ENCODE data around the gene ANG.

DNA sequence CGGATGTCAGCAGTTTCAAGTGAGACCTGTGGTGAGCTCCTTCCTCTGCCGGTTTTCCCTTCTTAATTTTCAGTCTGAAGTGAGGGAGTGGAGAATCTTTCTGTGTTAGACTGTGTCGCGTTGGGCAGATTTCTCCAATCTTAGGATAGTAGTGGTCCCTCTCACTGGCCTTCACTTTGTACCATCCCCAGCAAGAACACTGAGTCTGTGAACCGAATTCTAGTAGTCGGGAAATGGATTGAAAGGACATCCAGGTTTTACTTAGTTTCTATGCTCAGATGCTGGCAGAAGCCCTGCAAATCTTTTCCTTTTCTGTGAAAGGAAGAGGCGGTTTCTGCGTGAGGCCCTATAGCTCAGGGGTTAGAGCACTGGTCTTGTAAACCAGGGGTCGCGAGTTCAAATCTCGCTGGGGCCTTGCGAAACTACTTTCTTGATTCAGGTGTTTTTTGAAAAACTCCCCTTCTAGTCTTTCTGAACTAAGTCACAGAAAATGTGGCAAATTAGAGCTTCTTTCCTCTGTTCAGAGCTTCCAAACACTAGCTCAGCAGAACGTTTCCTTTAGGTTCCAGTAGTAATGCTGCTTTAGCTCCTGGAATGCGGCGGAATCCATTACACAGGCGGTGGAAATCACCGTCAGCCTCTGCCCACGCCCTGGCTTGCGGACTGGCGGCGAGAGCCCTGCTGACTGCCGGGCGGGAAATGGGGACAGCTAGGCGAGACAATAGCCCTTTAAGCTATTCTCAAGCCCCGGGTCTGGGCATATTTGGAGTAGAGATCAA lies 7.0 kb upstream of the ANG start:
- TF ChIP-seq, protein P1, sequence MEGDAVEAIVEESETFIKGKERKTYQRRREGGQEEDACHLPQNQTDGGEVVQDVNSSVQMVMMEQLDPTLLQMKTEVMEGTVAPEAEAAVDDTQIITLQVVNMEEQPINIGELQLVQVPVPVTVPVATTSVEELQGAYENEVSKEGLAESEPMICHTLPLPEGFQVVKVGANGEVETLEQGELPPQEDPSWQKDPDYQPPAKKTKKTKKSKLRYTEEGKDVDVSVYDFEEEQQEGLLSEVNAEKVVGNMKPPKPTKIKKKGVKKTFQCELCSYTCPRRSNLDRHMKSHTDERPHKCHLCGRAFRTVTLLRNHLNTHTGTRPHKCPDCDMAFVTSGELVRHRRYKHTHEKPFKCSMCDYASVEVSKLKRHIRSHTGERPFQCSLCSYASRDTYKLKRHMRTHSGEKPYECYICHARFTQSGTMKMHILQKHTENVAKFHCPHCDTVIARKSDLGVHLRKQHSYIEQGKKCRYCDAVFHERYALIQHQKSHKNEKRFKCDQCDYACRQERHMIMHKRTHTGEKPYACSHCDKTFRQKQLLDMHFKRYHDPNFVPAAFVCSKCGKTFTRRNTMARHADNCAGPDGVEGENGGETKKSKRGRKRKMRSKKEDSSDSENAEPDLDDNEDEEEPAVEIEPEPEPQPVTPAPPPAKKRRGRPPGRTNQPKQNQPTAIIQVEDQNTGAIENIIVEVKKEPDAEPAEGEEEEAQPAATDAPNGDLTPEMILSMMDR (conservative IDR thresholded peaks at IDR 0.05 in 1 of 2, IDR thresholded peaks at IDR 0.05 in 1 of 2; ENCODE audit: low read depth in 1 of 2, low read length in 2 of 2): no peak
- TF ChIP-seq EZH2 (IDR thresholded peaks at IDR 0.05; ENCODE audit: low read length, missing control alignments): no peak

All from fibroblast of lung (primary cell).